SH-SY5Y (cell line): Measurements from ENCODE around the gene FIZ1.

Experiments
- GATA2 ChIP-seq: IDR thresholded peaks from 2 replicates; pipeline ENCODE4 v1.6.1; 2011; ENCODE audit warnings: mild to moderate bottlenecking, low read depth, low read length
- GATA3 ChIP-seq: IDR thresholded peaks from 2 replicates; pipeline ENCODE4 v1.6.1; 2011; ENCODE audit warnings: low read depth, mild to moderate bottlenecking, low read length, moderate library complexity

DNA sequence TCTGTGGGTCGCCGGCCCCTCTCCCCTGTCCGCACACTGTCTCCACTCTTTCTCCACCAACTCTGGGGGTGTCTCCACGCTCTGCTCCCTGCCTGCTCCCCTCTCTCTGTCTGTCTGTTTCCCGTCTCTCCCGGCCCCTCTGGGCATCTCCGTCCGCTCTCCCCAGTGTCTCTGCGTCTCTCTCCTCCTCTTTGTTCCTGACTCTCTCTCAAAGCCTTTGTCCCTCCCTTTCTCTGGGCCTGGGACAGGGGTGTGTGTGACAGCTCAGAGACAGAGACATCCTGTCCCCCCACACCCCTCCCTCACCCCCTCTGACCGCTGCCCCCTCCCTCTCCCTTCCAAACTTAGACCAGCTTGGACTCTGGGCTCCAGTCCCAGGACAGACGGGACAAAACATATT, 53.3 kb downstream of the FIZ1 start:
- TF ChIP-seq GATA2 (no peak), GATA3 (no peak)
